SJCRH30 (cell line): Measurements from ENCODE around the gene POLD4. TPM values are rescaled to one million over a fixed set of nuclear protein-coding genes. Genes with fewer than 3 reads are reported as not detected.
A peak's percentile ranks its signal among the peaks of the same experiment; 100 is the strongest.

Source experiments
- DNase-seq, 2 experiments: peaks; one replicate each; pipeline ENCODE4 v3.0.0-alpha.2; 2015 to 2020
- H3K27ac ChIP-seq: fragments of 250-450 bp; sonication (Bioruptor Pico); 2 replicates; pipeline ENCODE4 v1.5.1; 2020; ENCODE audit warnings: mild to moderate bottlenecking, moderate library complexity
- H3K27me3 ChIP-seq: fragments of 250-450 bp; sonication (Bioruptor Pico); 2 replicates; pipeline ENCODE4 v1.5.1; 2020; ENCODE audit warnings: mild to moderate bottlenecking, moderate library complexity
- H3K36me3 ChIP-seq: fragments of 250-450 bp; sonication (Bioruptor Pico); 2 replicates; pipeline ENCODE4 v1.5.1; 2020; ENCODE audit warnings: mild to moderate bottlenecking, moderate library complexity
- H3K4me1 ChIP-seq: fragments of 250-450 bp; sonication (Bioruptor Pico); 2 replicates; pipeline ENCODE4 v1.5.1; 2020; ENCODE audit warnings: mild to moderate bottlenecking, moderate library complexity
- H3K4me3 ChIP-seq: fragments of 250-450 bp; sonication (Bioruptor Pico); 2 replicates; pipeline ENCODE4 v1.5.1; 2020; ENCODE audit warnings: mild to moderate bottlenecking, moderate library complexity
- H3K9me3 ChIP-seq: fragments of 250-450 bp; sonication (Bioruptor Pico); replicated peaks from 2 replicates; pipeline ENCODE4 v1.5.1; 2020; ENCODE audit warnings: mild to moderate bottlenecking, moderate library complexity
- total RNA-seq: library from RNA; depleted of rRNA; stranded (reverse); fragments of >200 nt; shearing (Covaris generic); gene quantifications from 2 replicates; pipeline ENCODE4 v1.2.3, GENCODE V29; 2014

The POLD4 gene
- total RNA-seq, 1 experiment from 2014 or later: 35.4 TPM

DNA sequence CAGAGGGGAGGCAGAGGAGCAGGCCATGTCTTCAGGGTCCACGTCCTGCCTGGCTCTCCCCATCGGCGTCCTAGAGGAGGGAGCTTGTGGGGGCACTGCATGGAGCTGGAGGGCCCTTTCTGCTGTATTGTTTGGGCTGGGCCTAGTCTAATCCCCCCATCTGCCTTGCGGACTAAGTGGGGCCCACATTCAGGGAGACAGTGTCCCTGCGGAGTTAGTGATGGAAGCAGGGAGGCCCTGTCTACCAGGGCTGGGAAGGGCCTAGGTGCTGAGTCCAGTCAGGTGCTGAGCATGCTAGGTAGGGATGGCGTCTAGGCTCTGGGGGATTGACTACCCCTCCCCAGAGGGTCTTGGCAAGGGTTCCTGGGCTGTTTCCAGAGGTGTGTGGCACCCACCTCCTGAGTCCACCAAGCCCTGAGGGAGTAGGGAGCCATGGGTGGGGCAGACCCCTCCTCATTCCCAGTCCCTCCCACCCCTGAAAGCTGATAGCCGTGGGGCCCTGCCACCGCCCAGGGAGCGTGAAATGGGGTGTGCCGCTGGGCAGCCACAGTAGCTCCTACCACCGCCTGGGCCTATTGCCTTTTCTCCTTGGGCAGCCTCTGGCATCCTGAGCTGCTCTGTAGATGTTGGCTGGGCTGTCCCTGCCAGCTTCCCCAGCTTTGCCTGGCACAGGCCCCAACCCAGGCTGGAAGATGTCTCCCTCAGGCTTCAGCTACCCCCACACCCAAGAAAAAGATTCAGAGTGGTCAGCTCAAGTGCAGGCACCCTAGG, 1.9 kb upstream of the POLD4 start:
- H3K27ac ChIP-seq: peak overlapping the region; percentile 100
- H3K9me3 ChIP-seq: no peaks in the 10 kb centered on the region
- DNase-seq: peak; percentile 77 to 82
- no peaks in the 10 kb centered on the region for H3K36me3 ChIP-seq
- no peaks in the 10 kb centered on the region for H3K27me3 ChIP-seq
- H3K4me1 ChIP-seq: peaks cover 38% of the 10 kb centered on the region
- peak overlapping the region; percentile 36 for H3K4me3 ChIP-seq

DNA sequence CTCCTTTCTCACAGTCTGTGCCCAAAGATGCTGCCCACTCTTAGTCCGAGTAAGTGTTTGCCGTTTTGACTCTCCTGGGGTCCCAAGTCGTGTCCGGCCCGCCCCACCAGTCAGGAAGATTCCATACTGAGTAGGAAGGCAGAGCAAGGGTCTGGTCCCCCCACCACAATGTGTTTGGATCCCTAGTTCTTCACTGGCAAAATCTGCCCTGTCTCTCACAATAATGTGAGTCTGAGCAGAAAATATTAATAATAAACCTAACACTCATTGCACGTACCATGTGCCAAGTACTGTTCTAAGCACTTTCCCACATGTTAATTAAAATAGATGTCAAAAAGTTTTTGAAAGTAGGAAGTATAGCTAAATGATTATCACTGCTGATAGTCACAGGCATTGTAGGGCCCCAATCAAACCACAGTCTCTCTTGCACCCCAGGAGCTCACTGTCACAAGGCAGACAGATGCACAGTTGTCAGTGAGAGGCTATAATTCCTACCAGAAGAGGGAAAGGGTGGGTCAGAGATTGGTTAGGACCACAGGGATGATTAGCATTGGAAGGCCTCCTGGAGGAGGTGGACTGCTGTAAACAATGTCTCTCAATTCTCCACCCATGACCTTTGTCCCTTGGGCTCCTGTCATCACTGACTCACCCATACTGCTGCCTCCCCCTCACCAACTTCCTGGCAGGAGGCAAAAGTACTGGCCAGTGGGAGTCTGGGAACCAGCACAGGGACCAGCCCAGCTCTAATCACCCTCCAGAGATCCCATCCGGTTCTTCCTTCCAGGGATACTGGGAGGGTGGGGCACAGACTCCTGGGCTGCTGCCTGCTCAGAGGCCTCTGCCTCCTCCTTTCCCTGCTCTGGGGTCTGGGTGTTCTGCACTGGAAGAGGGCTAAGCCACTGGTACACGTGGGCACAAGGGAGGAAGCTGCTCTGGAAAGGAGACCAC, 1.0 kb upstream of the POLD4 start:
- H3K27ac ChIP-seq: peak overlapping the region; percentile 100
- H3K36me3 ChIP-seq: no peaks in the 10 kb centered on the region
- peaks cover 38% of the 10 kb centered on the region for H3K4me1 ChIP-seq
- H3K4me3 ChIP-seq: peak overlapping the region; percentile 39
- peak; percentile 93 for DNase-seq
- H3K27me3 ChIP-seq: no peaks in the 10 kb centered on the region
- no peaks in the 10 kb centered on the region for H3K9me3 ChIP-seq

DNA sequence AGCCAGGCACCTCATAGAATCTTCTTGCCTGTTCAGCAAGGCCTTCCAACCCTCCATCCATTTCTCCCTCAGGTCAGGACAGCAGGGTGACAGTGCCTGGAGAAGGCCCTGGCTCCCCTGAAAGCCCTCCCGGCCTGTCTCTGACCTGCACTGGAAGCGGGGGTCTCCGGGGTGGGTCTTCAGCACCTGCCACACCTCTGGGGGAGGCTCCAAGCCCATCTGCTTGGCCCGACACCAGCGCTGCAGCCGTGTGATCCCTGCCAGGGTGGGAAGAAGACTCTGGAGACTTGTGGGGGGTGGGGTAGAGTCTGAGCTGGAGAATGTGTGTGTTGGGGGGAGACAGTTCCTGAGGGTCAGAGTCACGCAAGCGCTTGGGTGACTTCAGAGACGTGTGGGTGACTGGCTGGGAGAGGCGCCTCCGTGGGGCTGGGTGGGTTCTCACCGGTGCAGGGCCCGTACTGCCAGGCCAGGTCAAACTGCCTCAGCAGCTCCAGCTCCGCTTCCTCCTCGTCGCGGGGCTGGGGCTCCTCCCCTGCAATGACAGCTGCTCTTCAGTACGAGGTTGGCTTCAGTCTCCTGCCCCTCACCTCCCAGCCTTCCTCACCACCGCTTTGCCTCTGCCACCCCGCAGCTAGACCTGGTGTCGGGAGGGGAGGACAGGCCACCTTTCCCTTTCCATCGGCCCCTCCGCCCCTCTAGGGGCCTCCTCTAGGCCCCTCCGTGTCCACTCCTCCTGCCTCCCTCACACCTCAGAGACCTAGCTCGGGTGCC, 615 bp downstream of the POLD4 start:
- Histone ChIP-seq H3K27me3 (no peaks in the 10 kb centered on the region), H3K4me1 (peaks cover 38% of the 10 kb centered on the region), H3K4me3 (peak overlapping the region; percentile 57), H3K27ac (peak overlapping the region; percentile 100), H3K36me3 (no peaks in the 10 kb centered on the region), H3K9me3 (no peaks in the 10 kb centered on the region)
- DNase-seq: no peak

DNA sequence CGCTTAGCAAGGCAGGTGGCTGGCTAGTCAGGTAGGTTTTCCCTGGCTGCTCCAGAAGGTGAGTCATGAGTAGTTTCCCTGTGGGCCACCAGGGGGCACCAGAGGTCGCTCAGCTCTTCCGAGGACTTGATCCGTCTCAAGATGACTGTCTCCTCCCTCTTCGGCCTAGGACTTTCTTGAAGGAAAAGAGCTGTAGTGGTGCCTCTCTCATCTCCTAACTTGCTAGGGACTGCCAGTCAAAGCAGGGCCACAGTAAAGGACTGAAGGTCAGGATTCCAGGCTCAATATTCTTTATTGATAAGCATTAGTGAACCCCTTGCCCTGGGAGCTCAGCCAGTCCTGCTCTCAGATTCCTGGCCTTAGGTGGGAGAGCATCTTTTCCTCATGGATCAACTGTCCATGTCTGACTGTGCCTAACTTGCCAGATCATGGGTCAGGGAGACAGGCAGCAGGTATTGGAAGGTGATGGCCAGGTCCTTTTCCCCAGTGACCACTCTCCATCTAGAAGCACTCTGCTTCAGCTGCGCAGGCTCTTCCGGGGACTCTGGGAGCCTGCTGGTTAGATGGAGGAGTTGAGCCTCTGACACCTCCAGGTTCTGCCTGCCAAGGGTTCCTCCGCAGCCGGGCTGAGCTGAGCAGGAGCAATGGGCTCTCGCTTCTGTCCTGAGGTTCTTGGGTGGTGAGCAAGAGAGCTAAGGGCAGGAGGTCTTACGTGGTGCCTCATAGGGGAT, 1.9 kb downstream of the POLD4 start:
- no peaks in the 10 kb centered on the region for H3K9me3 ChIP-seq
- H3K27me3 ChIP-seq: no peaks in the 10 kb centered on the region
- peaks cover 28% of the 10 kb centered on the region for H3K4me1 ChIP-seq
- no peak overlapping the region; the same call in 1 of the 2 replicates for H3K27ac ChIP-seq
- H3K36me3 ChIP-seq: no peaks in the 10 kb centered on the region
- H3K4me3 ChIP-seq: peak overlapping the region; percentile 57; the same call in 1 of the 2 replicates
- DNase-seq: peak in 1 of 2 experiments; percentile 75

DNA sequence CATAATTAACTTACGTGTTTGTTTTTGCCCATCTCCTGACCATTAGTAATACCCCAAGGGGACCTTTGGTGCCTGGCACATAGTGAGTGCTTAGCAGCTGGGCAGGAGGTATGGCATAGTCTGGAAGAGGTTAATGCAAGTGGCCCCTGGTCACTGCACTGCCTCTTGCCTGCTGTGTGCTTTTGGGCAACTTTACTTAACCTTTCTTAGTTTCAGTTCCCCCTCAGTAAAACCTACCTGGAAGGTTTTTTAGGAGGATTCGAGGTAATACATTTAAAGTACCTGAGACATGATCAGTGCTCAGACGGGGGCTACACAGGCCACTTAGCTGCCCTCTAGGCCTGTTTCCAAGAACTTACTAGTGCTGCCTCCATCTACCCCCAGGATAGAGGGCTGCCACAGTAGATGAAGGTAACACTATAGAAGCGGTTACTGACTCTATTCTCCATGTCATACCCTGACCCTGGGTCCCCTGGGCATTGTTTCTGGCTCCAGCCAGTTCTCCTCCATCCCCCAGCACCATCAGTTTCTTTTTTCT, 3.3 kb downstream of the POLD4 start:
- Histone ChIP-seq H3K36me3 (no peaks in the 10 kb centered on the region), H3K27me3 (no peaks in the 10 kb centered on the region), H3K4me1 (peaks cover 13% of the 10 kb centered on the region), H3K9me3 (no peaks in the 10 kb centered on the region), H3K27ac (no peak overlapping the region), H3K4me3 (no peak overlapping the region)
- no peak for DNase-seq

DNA sequence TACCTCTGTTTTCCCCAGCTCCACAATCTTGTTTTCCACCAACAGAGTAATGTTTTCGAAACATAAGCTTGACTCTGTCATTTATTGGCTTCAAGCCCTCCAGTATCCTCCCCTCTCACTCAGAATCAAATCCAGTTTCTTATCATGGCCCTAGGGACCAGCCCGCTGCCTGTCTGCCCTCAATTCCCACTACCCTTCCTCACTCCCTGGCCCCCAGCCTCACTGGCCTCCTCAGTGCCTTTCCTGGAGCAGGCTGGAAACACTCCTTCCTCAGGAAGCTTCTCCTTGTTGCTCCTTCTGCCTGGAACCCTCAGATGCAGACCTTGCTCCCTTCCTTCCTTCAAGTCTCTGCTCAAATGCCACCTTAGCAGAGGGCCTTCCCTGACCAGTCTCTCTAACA, 3.9 kb downstream of the POLD4 start:
- no peak overlapping the region for H3K27ac ChIP-seq
- H3K4me3 ChIP-seq: no peak overlapping the region
- no peaks in the 10 kb centered on the region for H3K9me3 ChIP-seq
- no peaks in the 10 kb centered on the region for H3K27me3 ChIP-seq
- H3K4me1 ChIP-seq: peaks cover 10% of the 10 kb centered on the region
- DNase-seq: no peak
- no peaks in the 10 kb centered on the region for H3K36me3 ChIP-seq

DNA sequence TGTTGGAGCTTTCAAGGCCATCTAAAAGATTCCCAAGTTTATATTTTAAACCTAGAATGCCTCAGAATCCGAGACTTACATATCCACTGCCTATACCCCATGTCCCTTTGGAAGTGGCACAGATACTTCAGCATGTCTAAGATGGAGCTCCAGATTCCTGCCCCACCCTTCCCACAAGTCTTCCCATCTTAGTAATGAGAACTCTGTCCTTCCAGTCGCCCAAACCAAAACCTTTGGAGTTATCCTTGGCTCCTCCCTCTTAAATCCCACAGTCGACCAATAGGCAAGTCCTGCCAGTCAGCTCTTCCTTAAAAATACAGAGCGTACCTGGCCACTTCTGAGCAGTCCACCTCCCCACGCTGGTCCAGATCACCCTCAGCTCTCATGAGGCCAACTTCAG, 4.3 kb downstream of the POLD4 start:
- Histone ChIP-seq H3K4me1 (peaks cover 7% of the 10 kb centered on the region), H3K9me3 (no peaks in the 10 kb centered on the region), H3K36me3 (no peaks in the 10 kb centered on the region), H3K4me3 (no peak overlapping the region), H3K27me3 (no peaks in the 10 kb centered on the region), H3K27ac (no peak overlapping the region)
- DNase-seq: no peak

DNA sequence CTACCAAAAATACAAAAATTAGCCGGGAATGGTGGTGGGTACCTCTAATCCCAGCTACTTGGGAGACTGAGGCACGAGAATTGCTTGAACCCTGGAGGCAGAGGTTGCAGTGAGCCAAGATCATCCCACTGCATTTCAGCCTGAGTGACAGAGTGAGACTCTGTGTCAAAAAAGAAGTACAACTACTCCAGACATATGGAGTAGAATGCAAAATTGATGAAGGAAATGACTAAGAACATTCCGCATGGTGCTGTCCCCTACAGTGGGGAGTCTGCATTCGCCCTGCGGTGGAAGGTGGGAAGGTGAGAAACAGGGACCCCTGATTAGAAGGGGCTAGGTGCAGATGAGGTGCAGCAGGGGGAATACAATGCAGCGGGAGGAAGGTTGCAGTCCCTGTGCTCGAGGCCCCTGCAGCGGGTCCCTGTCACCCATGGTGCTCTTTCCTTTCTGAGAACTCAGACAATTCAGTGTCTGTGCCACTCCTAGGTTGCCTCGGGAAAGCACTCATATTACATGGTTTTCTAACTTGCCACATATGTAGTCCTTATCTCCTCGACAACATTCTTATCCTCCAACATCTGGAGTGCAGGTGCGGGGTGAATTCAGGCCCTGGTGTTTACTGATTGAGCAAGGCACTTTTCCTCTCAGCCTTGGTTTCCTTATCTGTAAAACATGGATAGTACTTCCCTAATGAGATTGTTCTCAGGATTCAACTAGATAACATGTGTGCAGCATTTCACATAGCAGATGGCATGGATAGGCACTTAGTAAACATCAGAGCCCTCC, 5.2 kb downstream of the POLD4 start:
- no peak overlapping the region for H3K27ac ChIP-seq
- DNase-seq: no peak
- no peaks in the 10 kb centered on the region for H3K36me3 ChIP-seq
- no peaks in the 10 kb centered on the region for H3K9me3 ChIP-seq
- no peaks in the 10 kb centered on the region for H3K27me3 ChIP-seq
- H3K4me3 ChIP-seq: no peak overlapping the region
- peaks cover 4% of the 10 kb centered on the region for H3K4me1 ChIP-seq

DNA sequence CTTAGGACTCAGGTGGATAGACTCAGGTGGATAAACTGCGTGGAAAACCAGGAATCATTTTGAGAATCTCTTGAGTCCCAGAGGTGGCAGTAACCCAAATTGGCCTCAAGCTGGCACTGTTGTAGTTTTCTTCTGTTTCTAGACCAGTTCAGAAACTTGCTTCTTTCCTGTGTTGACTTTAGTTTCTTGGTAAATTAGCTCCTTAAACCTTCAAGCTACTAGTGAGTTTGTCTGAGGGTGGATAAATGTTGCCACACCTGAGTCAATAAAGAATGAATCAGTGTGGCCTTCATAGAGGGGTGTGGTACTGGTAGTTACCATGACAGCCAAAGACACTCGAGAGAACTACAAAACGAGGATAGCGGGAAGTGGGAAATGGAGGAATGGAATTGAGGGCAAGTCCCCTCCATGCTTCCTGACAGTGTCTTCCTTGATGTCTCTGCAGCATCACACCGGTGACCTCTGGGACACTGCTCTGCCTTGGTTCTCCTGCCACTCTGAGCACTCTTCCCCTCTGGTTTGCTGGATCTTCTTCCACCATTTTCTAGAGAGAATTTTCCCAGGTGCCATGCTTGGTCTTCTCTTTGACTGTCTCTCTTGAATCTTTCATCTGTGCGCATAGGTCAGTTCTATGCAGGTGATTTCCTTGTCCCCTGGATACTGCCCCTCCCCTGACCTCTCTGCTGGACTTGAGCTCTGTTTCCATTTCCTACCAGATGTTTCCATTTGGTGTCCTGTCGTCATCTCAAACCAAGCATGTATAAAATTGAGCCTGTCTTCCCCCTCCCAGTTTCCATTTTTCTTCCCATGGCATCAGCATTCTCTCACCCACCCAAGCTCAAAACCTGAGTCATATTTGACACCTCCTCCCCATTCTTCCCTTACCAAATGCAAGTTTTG, 7.2 kb downstream of the POLD4 start:
- Histone ChIP-seq H3K36me3 (no peaks in the 10 kb centered on the region), H3K27me3 (no peaks in the 10 kb centered on the region), H3K9me3 (no peaks in the 10 kb centered on the region), H3K4me1 (no peaks in the 10 kb centered on the region; the same call in 1 of the 2 replicates), H3K27ac (no peak overlapping the region), H3K4me3 (no peak overlapping the region)
- peak in 1 of 2 experiments; percentile 56 for DNase-seq

DNA sequence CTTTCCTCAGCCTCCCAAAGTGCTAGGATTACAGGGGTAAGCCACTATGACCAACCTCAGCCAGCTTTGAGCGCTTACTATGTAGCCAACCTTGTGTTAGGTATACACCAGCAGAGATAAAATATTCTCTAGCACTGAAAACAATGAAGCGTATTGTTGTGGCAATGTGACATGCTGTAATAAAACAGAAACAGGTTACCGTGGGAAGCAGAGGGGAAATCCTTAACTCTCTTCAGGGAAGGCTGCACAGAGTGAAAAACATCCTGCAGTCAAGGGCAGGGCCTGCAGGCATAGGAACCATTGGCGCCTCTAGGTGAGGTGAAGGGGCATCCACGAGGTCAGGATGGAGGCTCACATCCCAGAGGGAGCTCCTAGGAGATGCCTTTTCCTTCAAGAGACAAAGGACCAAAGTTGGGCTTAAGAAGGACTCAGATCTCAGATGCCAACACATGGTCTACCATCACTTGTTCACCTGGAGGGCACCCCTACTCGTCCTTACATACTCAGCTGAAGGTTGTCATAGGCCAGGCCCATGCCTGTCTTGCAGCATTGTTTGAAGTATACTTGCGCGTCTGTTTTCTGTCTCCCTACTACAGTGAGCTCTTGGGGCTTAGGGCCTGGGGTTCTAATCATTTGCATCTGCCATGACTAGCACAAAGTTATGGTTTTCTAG, 8.0 kb downstream of the POLD4 start:
- H3K36me3 ChIP-seq: no peaks in the 10 kb centered on the region
- H3K4me1 ChIP-seq: no peaks in the 10 kb centered on the region; the same call in 1 of the 2 replicates
- H3K4me3 ChIP-seq: no peak overlapping the region
- H3K27me3 ChIP-seq: no peaks in the 10 kb centered on the region
- DNase-seq: no peak
- H3K27ac ChIP-seq: no peak overlapping the region
- H3K9me3 ChIP-seq: no peaks in the 10 kb centered on the region

DNA sequence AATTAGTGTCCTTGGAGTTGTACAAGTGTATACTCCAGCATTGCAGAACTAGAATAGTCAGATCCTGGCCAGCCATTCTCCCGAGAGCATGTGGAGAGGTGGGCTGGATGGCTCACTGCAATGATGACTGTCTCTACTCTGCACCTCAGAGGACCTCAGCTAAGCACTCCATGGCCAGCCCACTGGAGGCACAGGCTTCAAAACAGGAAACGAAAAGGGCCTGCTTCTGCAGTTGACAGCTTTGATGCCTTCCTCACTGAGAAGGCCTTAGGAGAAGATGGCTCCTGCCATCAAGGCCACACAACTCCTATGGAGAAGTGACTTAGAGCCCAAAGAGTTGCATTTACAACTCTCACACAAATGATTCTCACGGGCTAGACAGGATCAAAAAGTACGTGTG, 9.1 kb downstream of the POLD4 start:
- no peak overlapping the region for H3K4me3 ChIP-seq
- H3K9me3 ChIP-seq: no peaks in the 10 kb centered on the region
- no peak overlapping the region for H3K27ac ChIP-seq
- DNase-seq: no peak
- no peaks in the 10 kb centered on the region for H3K27me3 ChIP-seq
- H3K36me3 ChIP-seq: no peaks in the 10 kb centered on the region
- H3K4me1 ChIP-seq: no peaks in the 10 kb centered on the region; the same call in 1 of the 2 replicates

DNA sequence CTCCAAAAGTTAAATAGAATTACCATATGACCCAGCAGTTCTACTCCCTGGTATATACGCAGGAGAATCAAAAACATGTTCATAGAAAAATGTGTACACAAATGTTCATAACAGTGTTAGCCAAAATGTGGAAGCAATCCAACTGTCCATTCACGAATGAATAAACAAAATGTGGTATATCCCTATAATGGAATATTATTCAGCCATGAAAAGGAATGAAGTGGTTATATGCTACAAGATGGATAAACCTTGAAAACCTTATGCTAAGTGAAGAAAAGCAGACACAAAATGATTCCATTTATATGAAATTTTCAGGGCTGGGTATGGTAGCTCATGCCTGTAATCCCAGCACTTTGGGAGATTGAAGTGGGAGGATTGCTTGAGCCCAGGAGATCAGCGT, 16.1 kb downstream of the POLD4 start:
- no peak overlapping the region for H3K27ac ChIP-seq
- no peaks in the 10 kb centered on the region for H3K36me3 ChIP-seq
- DNase-seq: no peak
- H3K9me3 ChIP-seq: no peaks in the 10 kb centered on the region
- H3K4me3 ChIP-seq: no peak overlapping the region
- H3K27me3 ChIP-seq: no peaks in the 10 kb centered on the region
- H3K4me1 ChIP-seq: no peaks in the 10 kb centered on the region
